Measurements from ENCODE around the gene MRPL16. TPM values are rescaled to one million over a fixed set of nuclear protein-coding genes. Genes with fewer than 3 reads are reported as not detected.

The MRPL16 gene
- total and polyA plus RNA-seq, 4 donors = 24.9 to 54.9 (median 39.6) TPM

- no peak for TF ChIP-seq TAF1 (conservative IDR thresholded peaks at IDR 0.05)
- no peak for TF ChIP-seq NR2F2 (IDR thresholded peaks at IDR 0.05)
- TF ChIP-seq HNF4A (conservative IDR thresholded peaks at IDR 0.05) = no peak
These were observed 3.4 kb upstream of the MRPL16 start (continued) for GRCh38 chr11:59814021-59814420.

GRCh38 chr11:59813364-59813763, 2.8 kb upstream of the MRPL16 start:
- no peak for DNase-seq (ENCODE audit: low spot score)
- TF ChIP-seq HNF4G (IDR thresholded peaks at IDR 0.05) (no peak), SP1 (IDR thresholded peaks at IDR 0.05) (no peak), FOXA2 (IDR thresholded peaks at IDR 0.05) (no peak), RAD21 (IDR thresholded peaks at IDR 0.05) (no peak), HNF4A (conservative IDR thresholded peaks at IDR 0.05) (no peak), GABPA (IDR thresholded peaks at IDR 0.05 in 1 of 2, conservative IDR thresholded peaks at IDR 0.05 in 1 of 2) (no peak), MAX (IDR thresholded peaks at IDR 0.05) (no peak), TAF1 (conservative IDR thresholded peaks at IDR 0.05) (no peak), FOXA1 (IDR thresholded peaks at IDR 0.05) (no peak), EGR1 (IDR thresholded peaks at IDR 0.05; ENCODE audit: low read depth in 2 of 2) (no peak), ATF3 (IDR thresholded peaks at IDR 0.05) (no peak), YY1 (IDR thresholded peaks at IDR 0.05) (no peak), CTCF (IDR thresholded peaks at IDR 0.05; ENCODE audit: low read depth, low read length, missing input control) (no peak), REST (IDR thresholded peaks at IDR 0.05) (no peak), JUND (IDR thresholded peaks at IDR 0.05) (no peak), ZBTB33 (IDR thresholded peaks at IDR 0.05) (no peak), NR2F2 (IDR thresholded peaks at IDR 0.05) (no peak), RXRA (IDR thresholded peaks at IDR 0.05) (no peak)
- Histone ChIP-seq H3K4me3 (ENCODE audit: low read depth in 1 of 3, low read length in 3 of 3) (no peak overlapping the region), H3K9me3 (ENCODE audit: control insufficient read depth in 4 of 4, low read length in 3 of 4) (no peaks in the 10 kb centered on the region), H3K27me3 (ENCODE audit: control insufficient read depth in 4 of 4, insufficient read depth in 4 of 4, low read length in 3 of 4) (no peaks in the 10 kb centered on the region), H3K4me1 (ENCODE audit: control insufficient read depth in 4 of 4, insufficient read depth in 4 of 4, low read length in 3 of 4) (peaks cover 0 to 6% (median 0%) of the 10 kb centered on the region in 4 donors), H3K27ac (ENCODE audit: low read depth in 1 of 2, low read length in 2 of 2) (no peak overlapping the region), H3K9ac (ENCODE audit: low read depth in 1 of 2, low read length in 2 of 2) (no peak overlapping the region), H3K36me3 (ENCODE audit: control insufficient read depth in 4 of 4, insufficient read depth in 3 of 4, low read depth in 1 of 4, low read length in 3 of 4) (peaks cover 0 to 3% (median 1%) of the 10 kb centered on the region in 4 donors)
- WGBS = 96% methylated on average over 1 of the region's 1 CpG

Measured in liver (tissue), 9 donors.